ENCODE measurements around the gene HAP1.

- TF ChIP-seq CTCF (IDR thresholded peaks at IDR 0.05) (no peak), POLR2A (IDR thresholded peaks at IDR 0.05) (no peak), POLR2AphosphoS5 (IDR thresholded peaks at IDR 0.05) (no peak)
Observed at GRCh38 chr17:41733348-41734138, 900 bp downstream of the HAP1 start.

All from breast epithelium (tissue), 3 donors.